HG02623 (cell line): ENCODE measurements around the gene GBX1.

Source experiments
- ATAC-seq: cut with Tn5 transposase; IDR thresholded peaks from one replicate; pipeline ENCODE4 v1.9.1; 2021; ENCODE audit warnings: moderate library complexity; ENCODE audit not compliant: unreplicated experiment

GBX1 gene

GRCh38 chr7:151141311-151141854, 26.1 kb downstream of the GBX1 start:
- no peak for ATAC-seq

GRCh38 chr7:151140826-151141225, 26.7 kb downstream of the GBX1 start:
- no peak for ATAC-seq

DNA sequence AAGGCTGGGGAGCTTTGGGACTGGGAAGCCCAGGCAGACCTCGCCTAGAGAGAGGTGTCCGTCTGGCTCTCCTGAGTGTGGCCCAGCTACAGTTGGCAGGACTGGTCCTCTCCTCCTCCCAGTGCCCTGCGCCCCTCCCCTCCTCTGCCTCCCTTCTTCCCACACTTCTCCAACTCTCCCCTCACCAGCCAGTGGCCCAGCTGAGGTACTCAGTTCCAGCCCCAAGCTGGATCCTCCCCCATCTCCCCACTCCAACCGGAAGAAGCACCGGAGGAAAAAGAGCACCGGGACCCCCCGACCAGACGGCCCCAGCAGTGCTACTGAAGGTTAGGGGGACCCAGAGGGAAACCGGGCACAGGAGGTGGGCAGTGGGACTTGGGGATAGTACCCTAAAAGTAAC, 27.7 kb downstream of the GBX1 start:
- no peak for ATAC-seq

- no peak for ATAC-seq
Measured at GRCh38 chr7:151139071-151139790, 28.3 kb downstream of the GBX1 start.

- no peak for ATAC-seq
Measured at GRCh38 chr7:151138153-151138851, 29.2 kb downstream of the GBX1 start.

- ATAC-seq = no peak
Measured at GRCh38 chr7:151137791-151138152, 29.7 kb downstream of the GBX1 start.

GRCh38 chr7:151137076-151137675, 30.3 kb downstream of the GBX1 start:
- no peak for ATAC-seq

- ATAC-seq = no peak
Measured at GRCh38 chr7:151135866-151136843, 31.3 kb downstream of the GBX1 start.

DNA sequence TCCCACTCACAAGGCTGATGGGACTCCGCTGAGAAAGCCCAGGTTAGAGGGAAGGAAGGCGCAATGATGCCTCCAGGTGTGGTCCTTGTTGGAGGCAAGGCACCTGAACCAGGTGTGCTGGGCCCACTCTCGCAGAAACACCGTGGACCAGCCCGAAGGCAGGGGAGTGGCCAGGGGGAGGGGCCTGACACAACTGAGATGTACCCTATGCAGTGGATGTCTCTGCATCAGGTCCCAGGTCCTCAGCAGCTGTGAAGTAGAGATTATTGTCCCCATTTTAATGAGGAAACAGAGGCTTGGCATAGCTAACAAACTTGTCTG, 32.0 kb downstream of the GBX1 start:
- no peak for ATAC-seq

GRCh38 chr7:151134743-151135524, 32.6 kb downstream of the GBX1 start:
- ATAC-seq = no peak

- ATAC-seq = no peak
Measured at GRCh38 chr7:151133986-151134742, 33.3 kb downstream of the GBX1 start.

- no peak for ATAC-seq
Measured at GRCh38 chr7:151133266-151133985, 34.1 kb downstream of the GBX1 start.

DNA sequence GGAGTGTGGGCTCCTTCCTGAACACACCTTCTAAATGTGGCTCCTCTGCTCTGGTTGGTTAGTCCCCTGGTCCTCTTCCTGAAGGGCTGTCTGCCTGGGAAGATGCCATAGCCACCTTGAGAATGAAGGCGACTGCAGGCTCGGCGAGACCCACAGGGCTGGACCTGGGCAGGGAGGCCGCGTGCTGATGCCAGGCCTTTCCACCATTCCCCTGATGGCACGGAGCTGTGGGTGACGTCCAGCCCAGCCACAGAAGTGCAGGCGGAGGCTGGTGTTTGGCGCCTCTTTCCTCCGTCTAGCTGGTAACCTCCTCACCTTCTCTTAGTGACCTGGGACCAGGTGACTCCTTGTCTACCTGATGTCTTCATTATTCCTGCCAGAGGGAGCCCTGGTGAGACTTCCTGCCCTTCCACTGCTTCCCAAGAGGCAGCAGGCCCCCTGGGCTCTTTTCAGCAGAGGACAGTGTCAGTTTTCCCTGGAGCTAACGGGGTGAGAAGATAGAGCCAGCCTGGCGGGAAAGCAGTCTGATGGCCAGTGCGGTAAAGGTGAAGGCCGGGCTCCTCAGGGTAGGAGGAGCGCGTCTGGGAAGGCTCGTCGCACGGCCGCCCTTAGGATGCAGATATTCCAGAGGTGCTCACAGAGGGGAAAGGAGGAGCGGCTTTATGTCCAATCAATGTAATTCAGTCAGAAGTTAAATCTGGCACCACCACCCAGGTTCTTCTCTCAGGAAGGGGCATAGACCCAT, 34.9 kb downstream of the GBX1 start:
- no peak for ATAC-seq

DNA sequence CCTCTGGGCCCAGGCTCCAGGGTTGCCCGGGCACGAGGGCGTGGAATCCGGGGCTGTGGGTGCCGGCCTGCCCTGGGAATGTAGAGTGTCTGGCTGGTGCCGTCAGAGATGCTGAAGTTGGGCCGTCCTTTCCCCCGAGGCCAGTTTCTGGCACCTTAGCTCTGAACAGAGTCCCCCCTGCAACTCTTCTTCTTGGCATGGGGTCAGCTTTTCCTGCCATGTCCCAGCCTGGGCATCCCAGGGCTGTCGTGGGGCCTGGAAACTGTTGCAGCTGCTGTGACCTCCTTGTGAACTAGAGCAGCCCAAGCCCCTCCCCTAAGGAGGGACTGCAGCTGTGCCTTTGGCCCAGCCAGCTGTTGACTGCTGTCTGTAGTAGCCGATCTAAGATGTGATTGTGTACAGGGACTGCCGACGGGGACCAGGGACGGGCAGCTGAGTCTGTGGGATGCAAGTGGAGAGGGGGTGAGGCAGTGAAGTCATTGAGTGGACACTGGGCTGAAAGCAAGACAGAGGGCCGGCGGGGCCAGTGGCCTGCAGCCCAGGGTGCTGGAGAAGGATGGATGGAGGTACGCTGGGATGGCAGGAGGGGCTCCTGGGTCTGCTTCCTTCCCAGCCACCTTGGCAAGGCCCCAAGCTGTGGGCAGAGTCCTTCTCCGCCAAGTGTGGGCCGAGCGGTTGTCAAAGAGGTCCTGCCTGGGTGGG, 35.8 kb downstream of the GBX1 start:
- no peak for ATAC-seq

- no peak for ATAC-seq
Measured at GRCh38 chr7:151131224-151131591, 36.3 kb downstream of the GBX1 start.

- ATAC-seq = no peak
Measured at GRCh38 chr7:151130741-151131157, 36.7 kb downstream of the GBX1 start.

GRCh38 chr7:151129960-151130591, 37.4 kb downstream of the GBX1 start:
- no peak for ATAC-seq
